K562 (cell line): Measurements from ENCODE around the gene ZNF23. TPM values are rescaled to one million over a fixed set of nuclear protein-coding genes. Genes with fewer than 3 reads are reported as not detected.

Source experiments
- DIDO1 ChIP-seq: fragments of 450-650 bp; IDR thresholded peaks from 2 replicates; pipeline ENCODE4 v1.6.1; 2016; ENCODE audit warnings: low read depth, missing biosample characterization, missing genetic modification characterization
- DLX4 ChIP-seq: fragments of 250-450 bp; sonication (Bioruptor Pico); IDR thresholded peaks from 2 replicates; pipeline ENCODE4 v1.6.1; 2021; ENCODE audit warnings: mild to moderate bottlenecking
- E2F5 ChIP-seq: sonication (generic); formaldehyde crosslinking; IDR thresholded peaks from 2 replicates; pipeline ENCODE4 v1.8.0; 2022; ENCODE audit warnings: mild to moderate bottlenecking, missing genetic modification reagents
- RREB1 ChIP-seq: fragments of 250-450 bp; sonication (Bioruptor Pico); IDR thresholded peaks from 2 replicates; pipeline ENCODE4 v1.4.0; 2020
- polyA plus RNA-seq, 8 experiments: library from polyadenylated mRNA; depleted of rRNA in 4 of 8; stranded (reverse) in 5 of 8; unstranded in 3 of 8; fragments of >200 nt; fragmentation: Nextera tagmentation in 2 of 8; fragmentation: Illumina TruSeq in 1 of 8; extraction: Ambion mirVana in 2 of 8; extraction: Trizol in 1 of 8; gene quantifications; 2 replicates each; pipeline versions ENCODE4 v1.2.1 to v1.2.3, GENCODE V29; 2011 to 2014; ENCODE audit warnings: inconsistent platforms in 1 of 8, missing spikeins in 1 of 8
- total RNA-seq, 7 experiments: library from RNA; depleted of rRNA in 6 of 7; stranded (reverse); fragments of >200 nt in 6 of 7; fragmentation: Illumina TruSeq in 2 of 7; extraction: Trizol in 2 of 7; gene quantifications; 2 replicates each; pipeline versions ENCODE4 v1.2.1 to v1.2.3, GENCODE V29; 2011 to 2021; ENCODE audit warnings: low replicate concordance in 1 of 7

ZNF23 gene
- total and polyA plus RNA-seq, 9 of the 15 experiments (the other 6 are each of a cell fraction or from before 2014, with no cell fraction given), result 4.7 to 13.4 (median 11.2) TPM

GRCh38 chr16:71425746-71426068, 36.3 kb downstream of the ZNF23 start (continued):
- TF ChIP-seq RREB1 (CRISPR knock-in tag) (no peak), E2F5 (CRISPR knock-in tag) (no peak), DLX4 (no peak), DIDO1 (tag) (no peak)
- TF ChIP-seq, all 486 proteins: peak for 0
